GM10847 (cell line): ENCODE results near the gene REXO5.

Experiments
- POLR2A ChIP-seq: IDR thresholded peaks from 2 replicates; pipeline ENCODE4 v1.6.1; 2011; ENCODE audit not compliant: insufficient read length; ENCODE audit errors: extremely low read depth

Gene REXO5

GRCh38 chr16:20874088-20874581 is 67.8 kb downstream of the REXO5 start:
- no peak for TF ChIP-seq POLR2A

DNA sequence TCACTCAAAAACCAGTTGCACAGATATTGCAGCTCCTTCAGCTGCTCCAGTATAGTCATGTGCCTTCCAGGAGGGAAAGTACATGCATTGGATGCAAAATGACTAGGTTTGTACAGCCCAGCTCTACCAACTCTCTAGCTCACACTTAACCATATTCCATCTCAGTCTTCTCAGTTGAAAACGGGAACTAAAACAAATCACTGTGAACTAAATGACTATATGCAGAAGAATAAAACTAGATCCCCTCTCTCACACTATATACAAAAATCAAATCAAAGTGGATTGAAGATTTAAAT is 69.0 kb downstream of the REXO5 start:
- TF ChIP-seq POLR2A, result no peak

DNA sequence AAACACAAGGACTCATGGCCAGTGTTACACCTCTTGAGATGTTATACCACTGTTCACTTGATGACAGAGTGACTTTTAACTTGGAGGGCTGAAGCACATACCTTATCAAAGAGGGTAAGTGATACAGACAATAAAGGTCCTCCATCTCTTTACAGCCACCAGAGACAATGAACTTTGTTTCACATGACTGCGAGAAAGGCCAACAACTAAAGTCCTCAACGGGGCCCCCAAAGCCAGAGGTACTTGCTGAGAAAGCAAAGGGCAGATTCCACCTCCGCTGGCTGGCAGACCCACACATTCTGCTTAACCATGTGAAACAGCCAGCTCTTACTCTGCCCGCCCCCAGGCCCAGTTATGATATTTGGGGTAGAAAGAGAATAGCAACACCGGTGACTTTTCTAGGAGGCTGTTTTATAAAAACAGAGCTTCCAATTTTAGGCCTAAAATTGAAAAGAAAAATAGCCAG is 72.4 kb downstream of the REXO5 start:
- TF ChIP-seq POLR2A, result no peak

DNA sequence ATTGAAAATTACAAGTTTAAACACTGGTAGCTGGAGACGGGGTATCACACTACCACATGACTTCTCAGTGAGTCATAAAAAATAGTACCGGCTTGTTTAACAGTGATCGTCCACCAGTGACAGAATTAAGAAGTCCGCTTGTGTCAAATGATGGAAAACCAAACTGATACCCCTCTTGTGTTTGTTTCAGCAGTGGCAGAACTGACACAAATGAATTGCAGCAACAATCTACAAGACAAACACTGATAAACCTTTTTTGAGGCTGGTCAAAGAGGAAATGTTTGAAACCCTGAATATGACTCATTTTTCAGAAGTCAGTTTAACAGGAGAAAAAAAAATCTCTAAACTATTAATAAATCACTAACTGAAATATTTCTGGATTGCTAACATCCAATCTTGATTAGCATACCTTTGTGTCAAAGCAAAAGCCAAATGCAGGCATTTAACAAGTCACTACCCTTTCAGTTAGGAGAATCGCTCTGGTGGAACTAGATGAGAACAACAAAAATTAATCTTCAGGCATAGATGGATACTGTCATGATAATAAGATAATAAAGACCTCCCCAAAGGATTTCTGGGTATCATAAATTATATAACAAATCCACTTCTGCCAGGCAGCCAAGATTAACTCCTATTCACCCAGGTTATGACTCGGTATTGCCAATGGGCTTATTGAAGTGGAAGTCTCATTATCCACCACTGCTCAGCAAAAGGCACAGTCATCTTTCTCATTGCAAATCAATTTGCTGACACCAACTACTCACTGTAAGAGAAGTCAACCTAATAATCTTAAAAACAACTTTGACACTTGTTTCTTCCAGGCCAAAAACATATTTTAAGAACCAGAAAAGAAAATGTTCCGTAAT is 73.1 kb downstream of the REXO5 start:
- no peak for TF ChIP-seq POLR2A

- TF ChIP-seq POLR2A, result no peak
These were observed 74.7 kb downstream of the REXO5 start for GRCh38 chr16:20880867-20881502.

DNA sequence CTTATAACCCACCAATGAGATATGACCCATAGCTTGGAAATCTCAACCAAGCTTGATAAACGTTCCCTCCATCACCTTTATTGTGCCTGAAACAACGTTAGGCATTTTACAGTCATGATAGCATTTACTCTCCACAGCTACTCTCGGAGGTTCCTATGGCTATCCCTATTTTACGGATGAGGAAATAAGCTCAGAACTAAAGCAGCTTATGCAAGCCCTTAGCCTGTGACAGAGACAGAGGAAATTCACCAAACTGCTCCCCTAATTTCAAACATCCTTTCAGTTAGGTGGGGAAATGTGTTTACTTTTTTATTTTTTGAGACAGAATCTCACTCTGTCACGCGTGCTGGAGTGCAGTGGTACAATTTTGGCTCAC is 75.2 kb downstream of the REXO5 start:
- TF ChIP-seq POLR2A, result no peak

DNA sequence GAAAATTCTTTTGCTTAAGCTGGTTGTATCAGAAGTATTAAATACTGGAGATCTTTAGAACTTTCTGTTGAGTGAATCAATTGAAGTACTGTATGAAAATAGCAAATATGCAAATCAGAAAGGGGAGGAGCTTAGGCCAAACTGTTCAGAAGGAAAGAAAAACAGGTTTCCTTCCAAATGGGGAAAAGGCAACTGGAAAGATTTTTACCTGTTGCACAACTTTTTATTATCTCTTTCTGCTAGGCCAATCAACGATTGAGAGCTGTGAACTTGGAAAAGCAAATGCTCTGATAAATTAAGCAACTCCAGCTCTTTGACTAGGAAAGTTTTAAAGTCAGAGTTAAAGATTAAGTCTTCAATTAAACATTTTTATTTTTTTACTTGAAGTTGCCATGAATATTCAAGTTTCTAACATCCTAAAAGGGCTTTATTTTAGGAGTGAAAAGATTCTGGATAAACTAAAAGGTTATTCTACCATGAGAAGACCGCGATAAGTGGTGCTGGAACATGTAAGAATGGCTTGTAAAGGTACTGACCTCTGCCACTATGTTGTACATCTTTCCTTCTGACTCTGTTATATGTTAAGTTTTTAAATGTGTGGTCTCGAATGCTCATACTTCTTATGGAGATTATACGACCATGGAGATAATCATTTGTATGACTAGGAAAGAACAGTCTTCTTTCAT is 77.4 kb downstream of the REXO5 start:
- TF ChIP-seq POLR2A, result no peak

DNA sequence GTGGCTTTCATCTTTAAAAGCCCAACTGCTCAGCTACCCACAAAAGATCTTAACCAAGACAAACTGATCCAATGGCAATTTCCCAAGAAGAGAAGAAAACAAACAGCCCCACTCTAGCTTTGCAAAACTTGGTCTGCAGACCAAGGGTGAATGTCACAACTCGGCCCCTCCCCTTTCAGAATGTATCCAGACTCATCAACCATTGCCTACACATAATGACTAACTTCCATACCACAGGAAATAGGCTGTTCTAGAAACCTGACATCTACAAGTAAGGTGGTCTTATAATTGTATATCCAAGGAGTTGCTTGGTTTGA is 77.9 kb downstream of the REXO5 start:
- TF ChIP-seq POLR2A, result no peak

DNA sequence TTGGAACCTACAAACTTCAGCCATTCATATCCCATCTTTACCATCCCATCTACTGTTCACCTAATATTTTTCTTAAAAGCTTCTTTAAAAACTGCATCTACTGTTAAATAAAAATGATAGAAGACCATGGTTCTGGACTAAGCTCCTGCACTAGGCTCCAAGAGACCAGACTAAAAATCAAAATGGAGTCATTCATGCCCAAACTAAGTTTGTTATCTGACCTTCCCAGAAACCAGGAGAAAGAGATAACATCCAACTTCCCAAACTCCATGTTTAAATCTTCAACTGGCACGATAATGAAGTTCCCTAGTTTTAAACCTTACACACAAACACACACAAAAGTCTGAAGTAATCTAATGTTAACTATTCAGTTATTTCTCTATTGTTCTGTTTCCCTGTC is 80.0 kb downstream of the REXO5 start:
- TF ChIP-seq POLR2A, result no peak

- no peak for TF ChIP-seq POLR2A
These were observed 80.9 kb downstream of the REXO5 start for GRCh38 chr16:20887207-20887606.

DNA sequence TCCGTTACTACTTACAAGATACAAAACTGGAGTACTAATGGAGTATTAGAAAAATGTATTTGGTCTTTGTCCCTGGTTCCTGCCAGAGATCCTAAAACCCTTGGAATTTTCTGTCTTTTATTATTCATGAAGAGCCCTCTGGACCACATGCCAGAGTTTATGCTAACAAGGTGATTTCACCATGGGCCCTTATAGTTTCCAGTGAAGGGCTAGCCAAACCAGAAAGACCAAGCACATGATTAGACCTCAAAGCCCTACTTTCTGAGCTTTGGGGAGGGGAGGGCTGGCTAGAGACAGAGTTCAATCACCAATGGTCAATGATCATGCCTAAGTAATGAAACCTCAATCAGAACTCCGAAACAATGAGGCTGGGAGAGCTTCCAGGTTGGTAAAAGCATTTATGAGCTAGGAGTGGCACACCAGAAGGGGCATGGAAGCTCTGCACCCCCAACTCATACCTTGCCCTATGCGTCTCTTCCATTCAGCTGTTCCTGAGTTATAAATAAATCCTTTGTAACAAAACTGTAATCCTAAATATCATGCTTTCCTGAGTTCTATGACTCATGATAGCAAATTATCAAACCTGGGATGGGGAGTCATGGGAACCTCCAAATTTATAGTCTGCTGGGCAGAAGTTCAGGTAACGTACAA is 83.4 kb downstream of the REXO5 start:
- TF ChIP-seq POLR2A, result no peak

DNA sequence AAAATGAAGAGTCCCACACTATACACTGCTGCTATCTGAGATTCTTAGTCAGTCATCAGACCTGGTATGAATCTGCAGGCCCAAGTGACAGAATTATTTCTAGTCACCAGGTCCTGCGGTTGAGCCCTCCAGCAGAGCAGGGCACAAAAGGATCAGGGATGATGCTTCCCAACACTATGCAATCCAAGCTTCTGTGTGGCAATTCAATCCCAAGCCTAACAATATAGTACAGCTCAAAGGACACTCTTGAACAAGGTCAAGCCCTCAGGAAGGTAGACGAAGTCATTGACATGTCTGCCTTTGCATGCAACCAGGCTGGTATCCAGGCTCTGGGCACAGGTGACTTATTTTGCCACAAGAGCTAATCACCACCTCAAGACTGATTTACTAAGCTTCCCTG is 88.1 kb downstream of the REXO5 start:
- TF ChIP-seq POLR2A, result no peak

DNA sequence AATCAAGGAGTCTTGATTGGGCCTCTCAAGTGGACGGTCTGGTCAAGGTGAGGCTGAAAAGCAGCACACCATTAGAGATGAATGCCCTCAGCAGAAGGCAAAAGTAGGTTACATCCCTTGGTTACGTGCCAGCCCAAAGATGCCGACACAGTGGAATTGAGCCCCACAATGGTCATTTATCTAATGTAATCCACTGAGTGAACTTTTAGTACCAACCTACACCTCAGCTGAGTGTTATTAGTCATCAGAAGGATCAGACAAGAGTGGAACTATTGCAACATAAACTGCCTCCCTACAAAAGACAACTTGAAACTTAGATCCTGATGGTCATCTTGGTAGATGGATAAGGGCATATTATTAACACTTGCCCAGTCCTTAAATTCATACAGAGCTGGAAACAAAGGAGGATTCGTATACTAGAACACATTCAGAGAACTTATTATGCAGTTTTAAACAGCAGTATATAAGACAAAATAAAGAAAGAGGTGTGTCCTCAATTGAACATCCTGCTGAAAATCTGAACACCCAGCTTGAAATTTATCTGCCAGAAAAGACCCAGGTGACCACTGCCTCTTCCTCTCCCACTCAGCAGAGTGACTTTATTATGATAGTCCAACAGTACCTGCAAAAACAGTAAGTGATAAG is 91.0 kb downstream of the REXO5 start:
- no peak for TF ChIP-seq POLR2A

DNA sequence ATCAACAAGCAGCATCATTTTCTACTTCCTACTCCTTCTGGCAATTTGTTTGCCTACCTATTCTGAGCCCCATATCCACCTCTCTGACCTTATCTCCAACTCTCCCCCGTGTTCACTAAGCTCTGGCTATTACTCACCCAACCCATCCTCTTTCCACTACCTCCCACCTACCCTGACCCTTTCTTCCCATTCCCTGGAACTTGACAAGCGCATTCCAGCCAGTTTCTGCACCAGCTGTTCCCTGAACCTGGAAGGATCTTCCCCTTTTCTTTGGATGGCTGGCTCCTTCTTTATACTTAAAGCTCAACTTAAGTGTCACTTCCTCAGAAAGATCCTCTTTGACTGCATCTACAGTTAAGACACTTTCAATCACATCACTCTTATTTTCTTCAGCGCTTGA is 91.6 kb downstream of the REXO5 start:
- no peak for TF ChIP-seq POLR2A

DNA sequence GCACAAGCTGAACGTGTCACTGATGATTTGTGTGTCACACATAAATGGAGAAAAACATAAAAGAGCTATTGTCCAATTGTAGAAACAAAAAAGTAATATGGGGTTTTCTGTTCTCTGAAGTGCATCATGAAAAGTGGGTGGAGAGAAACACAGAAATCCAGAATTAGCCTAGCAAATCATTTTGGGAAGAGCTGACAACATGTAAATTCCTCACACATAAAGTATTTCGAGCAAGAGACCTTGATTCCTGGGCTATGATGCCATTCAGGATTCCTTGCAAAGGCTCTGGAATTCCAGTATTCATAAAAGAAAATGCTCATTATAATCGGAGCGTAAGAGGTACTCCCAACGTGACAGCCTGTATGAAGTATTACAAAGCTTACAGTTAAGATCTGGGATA is 92.7 kb downstream of the REXO5 start:
- no peak for TF ChIP-seq POLR2A
